Measurements from ENCODE around the gene JOSD1. TPM values are rescaled to one million over a fixed set of nuclear protein-coding genes. Genes with fewer than 3 reads are reported as not detected.

The JOSD1 gene
- total and polyA plus RNA-seq, 9 donors, result 33.6 to 138 (median 48.7) TPM

- TF ChIP-seq EP300 (IDR thresholded peaks at IDR 0.05) (no peak), POLR2A (IDR thresholded peaks at IDR 0.05) (no peak), CTCF (IDR thresholded peaks at IDR 0.05) (no peak)
- H3K9me3 ChIP-seq, result no peaks in the 10 kb centered on the region
- DNase-seq, result no peak
- intact Hi-C loops (cut with DNase I), result no loop called here
- H3K4me1 ChIP-seq (ENCODE audit: insufficient read depth), result peaks cover 9% of the 10 kb centered on the region
- H3K27me3 ChIP-seq, result no peaks in the 10 kb centered on the region
- H3K27ac ChIP-seq, result no peak overlapping the region
- H3K36me3 ChIP-seq, result no peaks in the 10 kb centered on the region
- WGBS, 3 donors, result 64 to 81% (median 76%) methylated on average over 3 of the region's 3 CpGs
- H3K4me3 ChIP-seq, result no peak overlapping the region
Observed at GRCh38 chr22:38709306-38709705, 8.6 kb upstream of the JOSD1 start.

GRCh38 chr22:38707984-38708383 lies 7.2 kb upstream of the JOSD1 start:
- Histone ChIP-seq H3K36me3 (no peaks in the 10 kb centered on the region), H3K9me3 (no peaks in the 10 kb centered on the region), H3K27me3 (no peaks in the 10 kb centered on the region), H3K27ac (no peak overlapping the region), H3K4me1 (ENCODE audit: insufficient read depth) (peaks cover 9% of the 10 kb centered on the region), H3K4me3 (no peak overlapping the region)
- WGBS, 3 donors, result 80 to 81% (median 80%) methylated on average over 3 of the region's 3 CpGs
- DNase-seq, result no peak
- TF ChIP-seq POLR2A (IDR thresholded peaks at IDR 0.05), result no peak
- no peak for TF ChIP-seq CTCF (IDR thresholded peaks at IDR 0.05)
- no peak for TF ChIP-seq EP300 (IDR thresholded peaks at IDR 0.05)
- intact Hi-C loops (cut with DNase I), result no loop called here

- H3K4me3 ChIP-seq, result peak overlapping the region; percentile 89
- H3K27ac ChIP-seq, result no peak overlapping the region
- peaks cover 7% of the 10 kb centered on the region for H3K4me1 ChIP-seq (ENCODE audit: insufficient read depth)
- no peak for TF ChIP-seq CTCF (IDR thresholded peaks at IDR 0.05)
- no peak for TF ChIP-seq EP300 (IDR thresholded peaks at IDR 0.05)
- no peak for TF ChIP-seq POLR2A (IDR thresholded peaks at IDR 0.05)
- DNase-seq, result no peak
- 50 to 62% (median 52%) methylated on average over 2 of the region's 2 CpGs for WGBS, 3 donors
- H3K27me3 ChIP-seq, result no peaks in the 10 kb centered on the region
- H3K9me3 ChIP-seq, result no peaks in the 10 kb centered on the region
- no peaks in the 10 kb centered on the region for H3K36me3 ChIP-seq
- intact Hi-C loops (cut with DNase I), result no loop called here
Observed at GRCh38 chr22:38707346-38707745, 6.6 kb upstream of the JOSD1 start.

- 3% methylated on average over 4 of the region's 4 CpGs for WGBS, 3 donors
- H3K36me3 ChIP-seq, result no peaks in the 10 kb centered on the region
- intact Hi-C loops (cut with DNase I), result no loop called here
- TF ChIP-seq EP300 (IDR thresholded peaks at IDR 0.05), result no peak
- no peak for TF ChIP-seq CTCF (IDR thresholded peaks at IDR 0.05)
- TF ChIP-seq POLR2A (IDR thresholded peaks at IDR 0.05), result no peak
- peak overlapping the region; percentile 89 for H3K4me3 ChIP-seq
- no peaks in the 10 kb centered on the region for H3K9me3 ChIP-seq
- no peak for DNase-seq
- peaks cover 7% of the 10 kb centered on the region for H3K4me1 ChIP-seq (ENCODE audit: insufficient read depth)
- H3K27ac ChIP-seq, result no peak overlapping the region
- H3K27me3 ChIP-seq, result no peaks in the 10 kb centered on the region
Observed at GRCh38 chr22:38706901-38707195, 6.1 kb upstream of the JOSD1 start.
